ENCODE measurements around the gene ROBO1.
"Not testable (repeated sequence)": the region's sequence is repeated elsewhere in the genome, so short reads cannot be mapped to it uniquely, and the experiment has no call there.

The ROBO1 gene

GRCh38 chr3:78794431-78794830, 973.4 kb downstream of the ROBO1 start:
- DNase-seq (ENCODE audit: low read depth): no peak

- DNase-seq (ENCODE audit: low read depth): no peak
These were observed 975.1 kb downstream of the ROBO1 start for GRCh38 chr3:78792733-78793132.

GRCh38 chr3:78792212-78792611, 975.6 kb downstream of the ROBO1 start:
- no peak for DNase-seq (ENCODE audit: low read depth)

- no peak for DNase-seq (ENCODE audit: low read depth)
These were observed 976.0 kb downstream of the ROBO1 start for GRCh38 chr3:78791753-78792152.

- no peak for DNase-seq (ENCODE audit: low read depth)
These were observed 979.0 kb downstream of the ROBO1 start for GRCh38 chr3:78788839-78789238.

GRCh38 chr3:78785004-78785403, 982.8 kb downstream of the ROBO1 start:
- no peak for DNase-seq (ENCODE audit: low read depth)

GRCh38 chr3:78781351-78781750, 986.4 kb downstream of the ROBO1 start:
- no peak for DNase-seq (ENCODE audit: low read depth)

- no peak for DNase-seq (ENCODE audit: low read depth)
These were observed 1001.9 kb downstream of the ROBO1 start for GRCh38 chr3:78765671-78766485.

- no peak for DNase-seq (ENCODE audit: low read depth)
These were observed 1003.2 kb downstream of the ROBO1 start for GRCh38 chr3:78764634-78765033.

- DNase-seq (ENCODE audit: low read depth): no peak
These were observed 1005.7 kb downstream of the ROBO1 start for GRCh38 chr3:78762121-78762520.

GRCh38 chr3:78761126-78761525, 1006.7 kb downstream of the ROBO1 start:
- DNase-seq (ENCODE audit: low read depth): no peak

- no peak for DNase-seq (ENCODE audit: low read depth)
These were observed 1010.1 kb downstream of the ROBO1 start for GRCh38 chr3:78757731-78758130.

GRCh38 chr3:78754066-78754743, 1013.6 kb downstream of the ROBO1 start:
- peak; percentile 24 for DNase-seq (ENCODE audit: low read depth)

- DNase-seq (ENCODE audit: low read depth): no peak
These were observed 1016.5 kb downstream of the ROBO1 start for GRCh38 chr3:78751266-78751665.

GRCh38 chr3:78750291-78750690, 1017.5 kb downstream of the ROBO1 start:
- not testable (repeated sequence) for DNase-seq (ENCODE audit: low read depth)

GRCh38 chr3:78749056-78749455, 1018.7 kb downstream of the ROBO1 start:
- DNase-seq (ENCODE audit: low read depth): no peak

- no peak for DNase-seq (ENCODE audit: low read depth)
These were observed 1022.0 kb downstream of the ROBO1 start for GRCh38 chr3:78745847-78746246.

- DNase-seq (ENCODE audit: low read depth): no peak
These were observed 1025.3 kb downstream of the ROBO1 start for GRCh38 chr3:78742491-78742890.

- DNase-seq (ENCODE audit: low read depth): no peak
These were observed 1025.8 kb downstream of the ROBO1 start for GRCh38 chr3:78742041-78742440.

GRCh38 chr3:78741066-78741645, 1026.6 kb downstream of the ROBO1 start:
- no peak for DNase-seq (ENCODE audit: low read depth)

GRCh38 chr3:78738833-78739232, 1029.0 kb downstream of the ROBO1 start:
- no peak for DNase-seq (ENCODE audit: low read depth)

GRCh38 chr3:78737988-78738387, 1029.8 kb downstream of the ROBO1 start:
- peak; percentile 21 for DNase-seq (ENCODE audit: low read depth)

- DNase-seq (ENCODE audit: low read depth): peak; percentile 44
These were observed 1030.9 kb downstream of the ROBO1 start for GRCh38 chr3:78736863-78737262.

Measured in fibroblast of the conjunctiva (primary cell).